Hepatocyte (in vitro differentiated cells): ENCODE results near the gene PACRG.

ENCODE experiments used
- CTCF ChIP-seq: fragments of 200-600 bp; sonication (generic); IDR thresholded peaks from 2 replicates; pipeline ENCODE4 v1.5.1; 2016; ENCODE audit warnings: antibody characterized with exemption, mild to moderate bottlenecking; ENCODE audit not compliant: poor library complexity
- EZH2 ChIP-seq: fragments of 200-600 bp; sonication (generic); IDR thresholded peaks from 2 replicates; pipeline ENCODE4 v1.6.1; 2016; ENCODE audit warnings: antibody characterized with exemption, mild to moderate bottlenecking, borderline replicate concordance
- EZH2phosphoT487 ChIP-seq: fragments of 200-600 bp; sonication (generic); IDR thresholded peaks from one replicate; pipeline ENCODE4 v1.6.1; 2018; ENCODE audit warnings: antibody characterized with exemption, mild to moderate bottlenecking, low read depth, moderate library complexity; ENCODE audit not compliant: unreplicated experiment, severe bottlenecking

GRCh38 chr6:162700966-162701365 lies 26.8 kb upstream of the PACRG start:
- TF ChIP-seq EZH2: no peak
- TF ChIP-seq CTCF: no peak
- no peak for TF ChIP-seq EZH2phosphoT487
